IPS DF 6.9 (cell line): Measurements from ENCODE around the gene ZNF219.
A peak's percentile ranks its signal among the peaks of the same experiment; 100 is the strongest.

Source experiments
- DNase-seq: peaks from one replicate; pipeline ENCODE4 v3.0.0-alpha.2; 2013; ENCODE audit warnings: low read depth, low spot score
- H3K27ac ChIP-seq: one replicate; pipeline ENCODE4 v1.5.1; 2013; ENCODE audit warnings: low read length, control low read depth
- H3K27me3 ChIP-seq: 2 replicates; pipeline ENCODE4 v1.6.1; 2013; ENCODE audit warnings: mild to moderate bottlenecking, low read length; ENCODE audit not compliant: control insufficient read depth, insufficient read depth
- H3K36me3 ChIP-seq: 2 replicates; pipeline ENCODE4 v1.6.1; 2013; ENCODE audit warnings: low read length; ENCODE audit not compliant: control insufficient read depth, insufficient read depth
- H3K4me1 ChIP-seq: 2 replicates; pipeline ENCODE4 v1.6.1; 2013; ENCODE audit warnings: low read length; ENCODE audit not compliant: control insufficient read depth, insufficient read depth
- H3K4me3 ChIP-seq: 2 replicates; pipeline ENCODE4 v1.5.1; 2013; ENCODE audit warnings: mild to moderate bottlenecking, low read length
- H3K9me3 ChIP-seq: 2 replicates; pipeline ENCODE4 v1.6.1; 2013; ENCODE audit warnings: low read length, inconsistent platforms; ENCODE audit not compliant: control insufficient read depth, insufficient read depth
- WGBS: extraction: QIAGEN DNeasy Blood & Tissue Kit; methylation state at CpG from one replicate; pipeline ENCODE4 v1.1.7; 2013; ENCODE audit warnings: mixed read lengths, missing lambda C conversion rate; ENCODE audit not compliant: insufficient read length, insufficient coverage; 5-methylcytosine and 5-hydroxymethylcytosine counted together

ZNF219 gene

DNA sequence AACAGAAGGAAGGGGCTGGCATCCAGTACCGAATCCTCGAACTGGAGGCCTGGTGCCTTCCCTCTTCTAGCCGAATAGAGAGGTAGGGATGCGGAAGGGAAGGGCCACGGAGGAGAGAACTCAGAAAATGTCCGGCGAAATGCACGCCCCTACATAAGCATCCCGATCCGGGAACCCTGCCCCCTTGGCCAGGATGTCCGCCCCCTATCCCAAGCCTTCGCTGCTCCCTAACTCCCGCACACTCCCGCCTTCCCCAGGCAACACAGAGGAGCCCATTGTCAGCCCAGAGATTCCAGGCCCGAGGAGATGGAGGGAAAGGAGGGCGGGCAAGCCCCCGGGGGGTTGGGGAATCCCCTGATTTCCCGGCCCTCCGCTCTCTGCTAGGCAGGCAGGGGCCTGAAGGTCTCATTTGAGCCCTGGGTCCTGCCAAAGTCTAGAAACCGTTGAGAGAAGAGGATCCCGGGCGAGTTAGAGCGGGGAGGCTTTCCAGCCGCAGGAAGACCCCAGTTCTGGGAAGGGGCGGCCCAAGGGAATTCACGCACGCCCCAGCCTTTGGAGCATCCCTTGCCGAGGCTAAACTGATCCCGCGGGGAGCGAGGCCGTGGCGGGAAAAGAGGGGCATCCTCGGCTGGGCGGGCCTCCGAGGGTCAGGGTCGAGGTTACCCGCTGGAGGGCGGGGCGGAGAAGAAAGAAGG lies 28.9 kb downstream of the ZNF219 start:
- no peaks in the 10 kb centered on the region; the same call in 1 of the 2 replicates for H3K27me3 ChIP-seq
- peaks cover 4% of the 10 kb centered on the region; the same call in 1 of the 2 replicates for H3K4me1 ChIP-seq
- H3K4me3 ChIP-seq: peak overlapping the region; percentile 77; the same call in 1 of the 2 replicates
- DNase-seq: no peak
- H3K9me3 ChIP-seq: no peaks in the 10 kb centered on the region
- H3K36me3 ChIP-seq: peaks cover 8% of the 10 kb centered on the region; the same call in 1 of the 2 replicates
- WGBS: no CpG with 5 or more reads among the region's 40 CpGs
- no peak overlapping the region for H3K27ac ChIP-seq

GRCh38 chr14:21068521-21069387 lies 29.7 kb downstream of the ZNF219 start:
- no peak for DNase-seq
- H3K4me1 ChIP-seq: peaks cover 4% of the 10 kb centered on the region; the same call in 1 of the 2 replicates
- no peaks in the 10 kb centered on the region for H3K9me3 ChIP-seq
- no peaks in the 10 kb centered on the region; the same call in 1 of the 2 replicates for H3K27me3 ChIP-seq
- H3K36me3 ChIP-seq: peaks cover 5% of the 10 kb centered on the region; the same call in 1 of the 2 replicates
- peak overlapping the region; percentile 77 for H3K4me3 ChIP-seq
- no CpG with 5 or more reads among the region's 45 CpGs for WGBS
- H3K27ac ChIP-seq: no peak overlapping the region

DNA sequence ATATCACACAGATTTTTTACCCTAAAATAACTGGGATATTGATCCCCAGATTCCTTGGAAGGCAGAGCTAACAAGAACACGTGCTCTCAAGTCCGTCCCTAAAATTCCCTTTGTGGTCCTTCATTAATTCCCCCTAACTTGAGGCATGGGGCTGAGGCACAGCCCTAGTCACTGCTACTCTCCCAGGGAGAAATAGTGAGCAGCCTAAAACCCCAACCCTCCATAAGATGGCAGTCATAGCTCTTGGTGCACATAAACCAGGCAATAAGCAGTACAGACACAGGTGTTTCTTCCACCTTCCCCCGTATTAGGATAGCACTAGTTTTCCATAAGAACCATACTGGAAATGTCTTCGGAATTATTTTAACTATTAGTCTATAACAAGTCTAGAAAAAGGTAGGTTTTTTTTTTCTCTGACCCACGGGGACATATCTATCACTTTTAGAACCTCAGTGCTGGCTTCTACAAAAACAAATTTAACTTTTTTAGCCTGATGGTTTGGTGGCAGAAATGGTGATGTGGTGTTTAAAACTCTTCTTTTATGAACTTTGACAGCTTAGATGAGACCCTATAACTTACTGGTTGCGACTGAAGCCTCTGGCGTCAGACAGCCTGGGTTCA lies 31.5 kb downstream of the ZNF219 start:
- H3K4me3 ChIP-seq: no peak overlapping the region
- no peaks in the 10 kb centered on the region for H3K9me3 ChIP-seq
- WGBS: no CpG with 5 or more reads among the region's 7 CpGs
- no peaks in the 10 kb centered on the region for H3K36me3 ChIP-seq
- no peak overlapping the region for H3K27ac ChIP-seq
- no peaks in the 10 kb centered on the region; the same call in 1 of the 2 replicates for H3K27me3 ChIP-seq
- no peak for DNase-seq
- H3K4me1 ChIP-seq: no peaks in the 10 kb centered on the region

DNA sequence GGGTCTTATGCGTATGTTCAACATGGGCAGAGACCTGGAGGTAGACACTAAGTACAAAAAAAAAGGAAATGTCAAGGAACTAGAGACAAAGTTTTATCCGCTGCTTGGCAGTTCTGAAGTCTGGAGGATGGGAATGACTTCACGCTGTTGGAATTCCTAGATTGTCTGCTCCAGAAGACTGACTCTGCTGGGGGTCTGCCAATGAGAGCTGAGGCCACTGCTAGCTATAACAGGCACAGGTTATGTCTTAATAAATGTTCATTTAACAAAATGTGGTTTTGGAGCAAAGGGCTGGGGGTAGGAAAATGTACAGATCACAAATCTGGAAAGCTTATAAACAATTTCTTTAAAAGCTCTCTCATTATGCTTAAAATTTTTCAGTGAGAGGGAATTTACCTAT lies 35.0 kb downstream of the ZNF219 start:
- H3K4me3 ChIP-seq: no peak overlapping the region
- no CpG with 5 or more reads among the region's 3 CpGs for WGBS
- no peak for DNase-seq
- no peaks in the 10 kb centered on the region for H3K27me3 ChIP-seq
- no peaks in the 10 kb centered on the region for H3K36me3 ChIP-seq
- no peak overlapping the region for H3K27ac ChIP-seq
- H3K9me3 ChIP-seq: no peaks in the 10 kb centered on the region
- H3K4me1 ChIP-seq: no peaks in the 10 kb centered on the region

DNA sequence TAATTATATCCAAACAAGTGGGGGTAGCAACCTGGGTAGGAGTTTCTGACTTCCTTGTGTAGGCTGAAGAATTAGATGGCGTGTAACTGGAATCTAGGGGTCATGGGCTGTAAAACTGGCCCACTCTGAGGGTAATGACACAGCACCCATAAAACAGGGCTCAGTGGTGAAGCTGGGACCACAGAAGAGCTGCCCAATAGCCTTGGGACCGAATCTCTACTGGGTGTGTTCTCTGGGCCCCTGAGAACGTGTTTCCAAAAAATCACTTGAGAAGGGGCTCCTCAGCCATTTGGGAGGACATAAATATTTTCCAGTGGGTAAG lies 37.1 kb downstream of the ZNF219 start:
- no CpG with 5 or more reads among the region's 3 CpGs for WGBS
- Histone ChIP-seq H3K27ac (no peak overlapping the region), H3K4me1 (no peaks in the 10 kb centered on the region), H3K9me3 (no peaks in the 10 kb centered on the region), H3K36me3 (no peaks in the 10 kb centered on the region), H3K27me3 (no peaks in the 10 kb centered on the region), H3K4me3 (no peak overlapping the region)
- DNase-seq: no peak

- Histone ChIP-seq H3K4me1 (0 out of 2 replicates have a peak, but pooled peaks cover under 1% of the 10 kb centered on the region), H3K4me3 (no peak overlapping the region), H3K27ac (no peak overlapping the region), H3K27me3 (no peaks in the 10 kb centered on the region), H3K9me3 (no peaks in the 10 kb centered on the region), H3K36me3 (no peaks in the 10 kb centered on the region)
- no CpG with 5 or more reads among the region's 13 CpGs for WGBS
- no peak for DNase-seq
Observed at GRCh38 chr14:21060614-21061346, 37.7 kb downstream of the ZNF219 start.

DNA sequence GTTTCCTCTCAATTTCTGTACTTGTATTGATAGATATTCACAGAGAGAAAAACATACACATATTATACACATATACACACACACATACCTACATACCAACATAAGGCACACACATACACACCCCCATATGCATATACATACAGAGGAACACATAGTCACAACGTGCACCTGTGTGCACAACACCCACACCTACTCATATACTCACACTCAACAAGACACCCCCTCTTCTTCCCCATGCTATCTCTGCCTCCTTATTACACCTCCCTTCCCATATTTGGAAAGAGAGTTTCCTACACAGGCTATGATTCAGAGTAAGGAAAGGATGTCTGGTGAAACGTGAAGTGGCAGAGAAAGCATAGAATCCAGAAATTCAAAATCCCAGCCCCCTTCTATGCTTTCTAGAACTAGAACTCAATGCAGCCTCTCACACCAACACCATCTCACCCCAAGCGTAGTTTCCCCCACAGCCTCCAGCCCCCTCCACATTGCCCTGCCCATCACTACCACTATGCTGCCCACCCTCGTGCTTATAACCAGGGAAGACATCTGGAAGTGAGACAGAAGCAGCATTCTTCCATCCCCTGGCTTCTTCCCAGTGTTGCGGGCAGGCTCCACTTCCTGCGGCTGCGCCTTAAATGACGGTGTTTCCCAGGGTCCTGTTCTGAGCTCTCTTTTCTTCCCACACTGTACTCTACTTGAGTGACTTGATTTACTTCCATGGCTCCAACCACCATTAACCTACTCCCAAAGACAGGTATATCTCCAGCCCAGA lies 38.4 kb downstream of the ZNF219 start:
- no peaks in the 10 kb centered on the region for H3K9me3 ChIP-seq
- no peaks in the 10 kb centered on the region for H3K36me3 ChIP-seq
- no peaks in the 10 kb centered on the region for H3K27me3 ChIP-seq
- H3K4me1 ChIP-seq: 0 out of 2 replicates have a peak, but pooled peaks cover 1% of the 10 kb centered on the region
- no peak for DNase-seq
- no peak overlapping the region for H3K27ac ChIP-seq
- WGBS: no CpG with 5 or more reads among the region's 8 CpGs
- H3K4me3 ChIP-seq: no peak overlapping the region

DNA sequence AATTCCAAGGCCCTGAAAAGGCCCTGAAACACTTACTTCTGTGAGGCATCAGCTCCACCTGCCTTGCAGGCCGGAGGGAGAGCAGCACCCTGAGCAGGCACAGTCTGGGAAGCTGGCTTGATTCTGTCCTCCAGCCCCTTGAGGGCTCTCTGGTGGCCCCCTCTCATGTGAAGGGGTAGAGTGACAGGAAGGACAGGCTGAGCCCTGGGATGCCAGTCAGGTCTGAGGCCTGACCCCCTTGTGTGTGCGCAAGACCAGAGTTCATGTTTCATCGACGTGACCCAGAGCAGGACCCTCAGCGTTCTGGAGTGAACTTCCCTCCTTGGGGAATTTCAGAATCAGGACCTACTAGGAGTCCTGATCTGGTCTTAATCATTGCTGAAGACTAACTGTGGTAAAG lies 39.6 kb downstream of the ZNF219 start:
- no peak overlapping the region for H3K4me3 ChIP-seq
- no peaks in the 10 kb centered on the region for H3K36me3 ChIP-seq
- DNase-seq: no peak
- H3K27ac ChIP-seq: no peak overlapping the region
- H3K27me3 ChIP-seq: no peaks in the 10 kb centered on the region
- H3K9me3 ChIP-seq: no peaks in the 10 kb centered on the region
- H3K4me1 ChIP-seq: 0 out of 2 replicates have a peak, but pooled peaks cover 1% of the 10 kb centered on the region
- WGBS: no CpG with 5 or more reads among the region's 5 CpGs

DNA sequence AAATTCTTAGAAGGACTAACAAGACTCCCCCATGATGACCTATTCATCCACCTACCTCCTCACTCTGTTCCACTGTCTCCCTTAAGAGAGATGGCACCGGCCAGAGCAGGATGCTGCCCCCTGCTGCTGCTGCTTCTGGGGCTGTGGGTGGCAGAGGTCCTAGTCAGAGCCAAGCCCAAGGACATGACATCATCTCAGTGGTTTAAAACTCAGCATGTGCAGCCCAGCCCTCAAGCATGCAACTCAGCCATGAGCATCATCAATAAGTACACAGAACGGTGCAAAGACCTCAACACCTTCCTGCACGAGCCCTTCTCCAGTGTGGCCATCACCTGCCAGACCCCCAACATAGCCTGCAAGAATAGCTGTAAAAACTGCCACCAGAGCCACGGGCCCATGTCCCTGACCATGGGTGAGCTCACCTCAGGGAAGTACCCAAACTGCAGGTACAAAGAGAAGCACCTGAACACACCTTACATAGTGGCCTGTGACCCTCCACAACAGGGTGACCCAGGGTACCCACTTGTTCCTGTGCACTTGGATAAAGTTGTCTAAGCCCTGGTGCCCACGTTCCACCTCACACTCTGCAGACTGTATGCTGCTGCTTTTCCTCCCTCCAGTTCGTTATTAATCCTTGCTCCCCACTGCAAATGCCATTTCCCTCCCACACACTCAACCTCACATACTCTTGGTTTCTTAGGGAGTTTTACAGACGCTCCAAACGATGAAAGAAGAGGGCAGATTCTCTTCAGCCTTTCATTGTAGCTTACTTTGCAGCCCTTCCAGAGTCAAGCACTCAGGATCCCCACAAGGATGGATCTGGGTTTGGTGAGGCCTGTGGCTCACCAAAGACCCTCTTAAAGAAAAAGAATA lies 40.4 kb downstream of the ZNF219 start, which contains the start of gene RNASE8:
Gene RNASE8 (plus strand): TSS at position 20 of the 873 bp plus-strand sequence. CDS start 71 bp downstream, at position 91.
- Histone ChIP-seq H3K4me3 (no peak within 1 kb of the TSS), H3K27ac (no peak within 1 kb of the TSS), H3K36me3 (no peaks in the 10 kb centered on the region), H3K27me3 (no peaks in the 10 kb centered on the region), H3K4me1 (0 out of 2 replicates have a peak, but pooled peaks cover 1% of the 10 kb centered on the region), H3K9me3 (no peaks in the 10 kb centered on the region)
- WGBS: no CpG with 5 or more reads among the region's 8 CpGs
- DNase-seq: no peak
